B cell (primary cell): Measurements from ENCODE around the gene STRIP1. TPM values are rescaled to one million over a fixed set of nuclear protein-coding genes. Genes with fewer than 3 reads are reported as not detected.

Experiments
- ATAC-seq: fragments of 200-7000 bp; cut with Tn5 transposase; one replicate; pipeline ENCODE4 v1.10.0; 2021; ENCODE audit warnings: low read depth, mild to moderate bottlenecking, moderate number of reproducible peaks, moderate library complexity
- CTCF ChIA-PET: fragments of 350-600 bp; sonication (Branson Sonifier 250); formaldehyde crosslinking; loops from one replicate; lab custom pipeline; 2021; ENCODE audit warnings: antibody characterized with exemption, inconsistent platforms; lab: Charles Lee
- POLR2A ChIA-PET: fragments of 350-600 bp; sonication (Branson Sonifier 250); formaldehyde crosslinking; loops from one replicate; lab custom pipeline; 2021; ENCODE audit warnings: antibody characterized with exemption; lab: Charles Lee
- DNase-seq: peaks from one replicate; pipeline ENCODE4 v3.0.0; 2013
- H2AFZ ChIP-seq: 2 replicates; pipeline ENCODE4 v1.6.1; 2012; ENCODE audit warnings: mild to moderate bottlenecking, low read depth, low read length; ENCODE audit not compliant: insufficient read depth, poor library complexity, severe bottlenecking
- H3K27ac ChIP-seq, 2 donors: 1 replicate in 1 of 2; 2 replicates in 1 of 2; pipeline ENCODE4 v1.5.1; 2012 to 2013; ENCODE audit warnings: low read length in 2 of 2, mild to moderate bottlenecking in 2 of 2, moderate library complexity in 1 of 2
- H3K27me3 ChIP-seq, 4 experiments: fragments of 200-600 bp in 1 of 4; sonication (generic) in 1 of 4; replicated peaks in 1 of 4; 1 replicate in 2 of 4; 2 replicates in 2 of 4; pipeline versions ENCODE4 v1.6.1 to v1.7.0; 2013 to 2016; ENCODE audit warnings: low read length in 3 of 4, mild to moderate bottlenecking in 2 of 4, mixed read lengths in 1 of 4, moderate library complexity in 1 of 4; ENCODE audit not compliant: insufficient read depth in 4 of 4, control insufficient read depth in 3 of 4; ENCODE audit errors: control extremely low read depth in 1 of 4
- H3K36me3 ChIP-seq, 2 experiments: replicated peaks in 1 of 2; 1 replicate in 1 of 2; 2 replicates in 1 of 2; pipeline versions ENCODE4 v1.6.1 to v1.7.1; 2013; ENCODE audit warnings: low read length in 1 of 2; ENCODE audit not compliant: insufficient read depth in 2 of 2, control insufficient read depth in 1 of 2; ENCODE audit errors: control extremely low read depth in 1 of 2, extremely low read depth in 1 of 2
- H3K4me1 ChIP-seq, 2 donors: fragments of 200-600 bp in 1 of 2; sonication (generic) in 1 of 2; 1 replicate in 1 of 2; 2 replicates in 1 of 2; pipeline versions ENCODE4 v1.5.1 to v1.6.1; 2013 to 2017; ENCODE audit warnings: low read length in 2 of 2; ENCODE audit not compliant: control insufficient read depth in 2 of 2, insufficient read depth in 2 of 2
- H3K4me2 ChIP-seq: replicated peaks from 2 replicates; pipeline ENCODE3; 2012; ENCODE audit warnings: mild to moderate bottlenecking, low read depth, low read length; ENCODE audit not compliant: poor library complexity, severe bottlenecking
- H3K4me3 ChIP-seq, 5 experiments: fragments of 200-600 bp in 1 of 5; sonication (generic) in 1 of 5; 1 replicate in 3 of 5; 2 replicates in 2 of 5; pipeline versions ENCODE4 v1.5.1 to v1.7.0; 2011 to 2016; ENCODE audit warnings: low read length in 4 of 5, mild to moderate bottlenecking in 4 of 5, low read depth in 2 of 5, control low read depth in 1 of 5, moderate library complexity in 1 of 5; ENCODE audit not compliant: insufficient read depth in 1 of 5; ENCODE audit errors: control extremely low read depth in 1 of 5, extremely low read depth in 1 of 5
- H3K79me2 ChIP-seq: fragments of 200-600 bp; sonication (generic); one replicate; pipeline ENCODE4 v1.6.0; 2016; ENCODE audit warnings: low read length; ENCODE audit not compliant: control insufficient read depth, insufficient read depth
- H3K9ac ChIP-seq: fragments of 200-600 bp; sonication (generic); 2 replicates; pipeline ENCODE4 v1.6.1; 2017; ENCODE audit warnings: mild to moderate bottlenecking, low read length, moderate library complexity
- H3K9me3 ChIP-seq, 3 donors: one replicate each; pipeline versions ENCODE4 v1.6.1 to v1.7.1; 2013; ENCODE audit warnings: low read length in 2 of 3; ENCODE audit not compliant: control insufficient read depth in 2 of 3, insufficient read depth in 1 of 3; ENCODE audit errors: control extremely low read depth in 1 of 3
- H4K20me1 ChIP-seq: 2 replicates; pipeline ENCODE4 v1.6.0; 2012; ENCODE audit warnings: mild to moderate bottlenecking, low read length; ENCODE audit not compliant: insufficient read depth, control insufficient read depth, poor library complexity, severe bottlenecking
- H3K27ac Mint-ChIP-seq: one replicate; pipeline ENCODE4 v1.8.0; 2021; ENCODE audit warnings: mixed read lengths
- H3K27me3 Mint-ChIP-seq: one replicate; pipeline ENCODE4 v1.8.0; 2021; ENCODE audit warnings: mixed read lengths
- H3K4me1 Mint-ChIP-seq: one replicate; pipeline ENCODE4 v1.8.0; 2021; ENCODE audit warnings: mixed read lengths
- H3K4me3 Mint-ChIP-seq: one replicate; pipeline ENCODE4 v1.8.0; 2021; ENCODE audit warnings: mixed read lengths
- H3K9me3 Mint-ChIP-seq: one replicate; pipeline ENCODE4 v1.8.0; 2022; ENCODE audit warnings: mixed read lengths; ENCODE audit not compliant: insufficient read depth
- CTCF ChIP-seq: fragments of 200-600 bp; IDR thresholded peaks from one replicate; pipeline ENCODE4 v1.8.0; 2022; ENCODE audit warnings: antibody characterized with exemption, mild to moderate bottlenecking
- EZH2 ChIP-seq: IDR thresholded peaks from 2 replicates; pipeline ENCODE4 v1.6.1; 2012; ENCODE audit warnings: borderline replicate concordance, low read depth, mild to moderate bottlenecking, moderate library complexity, low read length; ENCODE audit not compliant: insufficient read depth, poor library complexity, severe bottlenecking
- WGBS: methylation state at CpG from one replicate; pipeline ENCODE4 v1.1.5; 2013; ENCODE audit warnings: missing lambda C conversion rate; ENCODE audit not compliant: insufficient coverage; 5-methylcytosine and 5-hydroxymethylcytosine counted together
- intact Hi-C: fragments of 100-400 bp; cut with micrococcal nuclease; formaldehyde crosslinking; loops from one replicate; pipeline ENCODE4 v1.10.0; 2022
- polyA plus RNA-seq: library from polyadenylated mRNA; depleted of rRNA; stranded (reverse); fragments of >200 nt; gene quantifications from 2 replicates; pipeline ENCODE4 v1.2.3, GENCODE V29; 2012
- total RNA-seq, 2 donors: library from RNA; stranded (reverse); fragments of 120-200 nt in 1 of 2; gene quantifications; 1 replicate in 1 of 2; 2 replicates in 1 of 2; pipeline versions ENCODE4 v1.2.3 to v1.2.4, GENCODE V29; 2013 to 2022

Gene STRIP1
- total and polyA plus RNA-seq, 2 donors (not counting 1 experiment from before 2014, with no cell fraction given) = 41.5 to 105 TPM

GRCh38 chr1:109994654-109995053 lies 39.8 kb upstream of the STRIP1 start:
- Histone ChIP-seq H4K20me1 (peaks cover 42% of the 10 kb centered on the region), H3K36me3 (peaks cover 8 to 16% of the 10 kb centered on the region in 2 experiments), H3K27me3 (no peaks in the 10 kb centered on the region), H3K4me2 (no peak overlapping the region), H2AFZ (no peak overlapping the region), H3K4me3 (no peak overlapping the region), H3K9ac (no peak overlapping the region), H3K4me1 (peaks cover 4 to 7% of the 10 kb centered on the region in 2 donors), H3K27ac (no peak overlapping the region), H3K9me3 (no peaks in the 10 kb centered on the region), H3K79me2 (peaks cover 59% of the 10 kb centered on the region)
- ChIA-PET POLR2A (no interaction called here), CTCF (interaction anchor here (1.0 to 2.8 kb wide), 3 partner anchors 10 to 218 kb away, joined by 3 to 17 read pairs (median 10); partner anchors contain the start of gene AHCYL1)
- no peak for ATAC-seq
- TF ChIP-seq EZH2 (no peak), CTCF (no peak)
- H3K27ac Mint-ChIP-seq = no peak overlapping the region
- intact Hi-C loops = no loop called here
- no peak for DNase-seq
- WGBS = no CpG with 5 or more reads among the region's 1 CpG
- H3K4me3 Mint-ChIP-seq = no peak overlapping the region
- peaks cover 17% of the 10 kb centered on the region for H3K4me1 Mint-ChIP-seq
- no peaks in the 10 kb centered on the region for H3K27me3 Mint-ChIP-seq
- H3K9me3 Mint-ChIP-seq = no peaks in the 10 kb centered on the region

- ChIA-PET CTCF (interaction anchor here (1.0 kb wide), 2 partner anchors 33 to 219 kb away, joined by 4 read pairs; no protein-coding TSS in a partner anchor), POLR2A (no interaction called here)
- intact Hi-C loops = no loop called here
- peaks cover 40% of the 10 kb centered on the region for H4K20me1 ChIP-seq
- H3K27ac ChIP-seq = no peak overlapping the region
- H3K4me3 ChIP-seq = no peak overlapping the region
- Mint-ChIP-seq H3K4me3 (no peak overlapping the region), H3K27me3 (no peaks in the 10 kb centered on the region), H3K4me1 (peaks cover 12% of the 10 kb centered on the region), H3K27ac (no peak overlapping the region), H3K9me3 (no peaks in the 10 kb centered on the region)
- no peak overlapping the region for H3K4me2 ChIP-seq
- H3K4me1 ChIP-seq = no peaks in the 10 kb centered on the region
- TF ChIP-seq CTCF (no peak), EZH2 (no peak)
- DNase-seq (no peak), ATAC-seq (no peak)
- no peaks in the 10 kb centered on the region for H3K9me3 ChIP-seq
- peaks cover 59% of the 10 kb centered on the region for H3K79me2 ChIP-seq
- H3K27me3 ChIP-seq = no peaks in the 10 kb centered on the region
- 90% methylated on average over 1 of the region's 2 CpGs for WGBS
- H2AFZ ChIP-seq = no peak overlapping the region
- no peak overlapping the region for H3K9ac ChIP-seq
- H3K36me3 ChIP-seq = peaks cover 8 to 16% of the 10 kb centered on the region in 2 experiments
Measured at GRCh38 chr1:109995536-109995935, 38.9 kb upstream of the STRIP1 start.
